ENCODE measurements around the gene SPIRE1.
"Not testable (repeated sequence)": the region's sequence is repeated elsewhere in the genome, so short reads cannot be mapped to it uniquely, and the experiment has no call there.

The SPIRE1 gene

DNA sequence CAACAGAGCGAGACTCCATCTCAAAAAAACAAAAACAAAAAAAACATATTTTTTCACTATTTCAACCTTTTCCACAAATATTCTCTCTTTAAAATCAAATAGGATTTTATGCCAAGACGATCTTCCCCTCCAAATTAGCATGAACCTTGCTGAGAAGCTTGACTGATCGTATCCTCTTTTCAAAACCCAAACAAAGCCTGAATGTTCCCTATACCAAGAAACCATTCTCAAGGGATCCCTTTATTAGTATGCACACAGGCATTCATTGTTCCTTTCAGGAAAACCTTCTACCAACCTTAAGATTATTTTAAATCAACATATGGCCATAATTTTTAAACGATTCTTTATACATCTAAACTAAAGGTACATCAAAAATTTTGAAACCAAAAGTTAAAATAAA lies 6.3 kb downstream of the SPIRE1 start:
- peaks cover 13% of the 10 kb centered on the region for H3K27me3 ChIP-seq (ENCODE audit: control insufficient read depth, insufficient read depth, low read length, poor library complexity, severe bottlenecking)
- no peaks in the 10 kb centered on the region for H3K9me3 ChIP-seq (ENCODE audit: control insufficient read depth, low read length)
- no peaks in the 10 kb centered on the region for H3K4me1 ChIP-seq (ENCODE audit: control insufficient read depth, insufficient read depth, low read length)
- no peak overlapping the region for H3K4me3 ChIP-seq (ENCODE audit: insufficient read depth, low read depth, low read length)
- H3K27ac ChIP-seq (ENCODE audit: insufficient read depth, low read depth, low read length, poor library complexity, severe bottlenecking), result no peak overlapping the region
- whole genome bisulfite sequencing, 2 experiments, result 36 to 49% methylated on average over 3 to 4 of the region's 4 CpGs
- H3K36me3 ChIP-seq (ENCODE audit: control insufficient read depth, insufficient read depth, low read length), result no peaks in the 10 kb centered on the region

DNA sequence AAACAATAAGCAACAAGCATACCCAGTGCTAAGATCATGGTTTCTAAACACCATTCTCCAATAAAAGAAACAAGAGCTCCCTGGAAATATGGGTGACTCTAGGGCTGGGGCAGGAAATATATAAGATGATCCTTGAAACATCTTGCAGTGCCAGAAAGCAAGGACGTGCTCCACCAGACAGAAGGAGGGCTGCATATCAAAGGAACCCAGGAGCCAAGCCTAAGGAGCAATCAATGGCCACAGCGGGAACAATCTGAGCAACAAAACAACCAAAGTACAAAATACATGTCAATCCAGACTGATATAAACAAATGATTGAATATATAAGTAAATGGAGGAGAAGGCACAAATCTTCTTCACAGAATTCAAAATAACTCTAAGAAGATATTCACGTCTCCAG lies 10.1 kb downstream of the SPIRE1 start:
- Histone ChIP-seq H3K4me3 (ENCODE audit: insufficient read depth, low read depth, low read length) (no peak overlapping the region), H3K4me1 (ENCODE audit: control insufficient read depth, insufficient read depth, low read length) (no peaks in the 10 kb centered on the region), H3K36me3 (ENCODE audit: control insufficient read depth, insufficient read depth, low read length) (no peaks in the 10 kb centered on the region), H3K27ac (ENCODE audit: insufficient read depth, low read depth, low read length, poor library complexity, severe bottlenecking) (no peak overlapping the region), H3K27me3 (ENCODE audit: control insufficient read depth, insufficient read depth, low read length, poor library complexity, severe bottlenecking) (no peaks in the 10 kb centered on the region), H3K9me3 (ENCODE audit: control insufficient read depth, low read length) (no peaks in the 10 kb centered on the region)
- WGBS, 2 experiments, result 41 to 56% methylated on average over 2 to 3 of the region's 3 CpGs

DNA sequence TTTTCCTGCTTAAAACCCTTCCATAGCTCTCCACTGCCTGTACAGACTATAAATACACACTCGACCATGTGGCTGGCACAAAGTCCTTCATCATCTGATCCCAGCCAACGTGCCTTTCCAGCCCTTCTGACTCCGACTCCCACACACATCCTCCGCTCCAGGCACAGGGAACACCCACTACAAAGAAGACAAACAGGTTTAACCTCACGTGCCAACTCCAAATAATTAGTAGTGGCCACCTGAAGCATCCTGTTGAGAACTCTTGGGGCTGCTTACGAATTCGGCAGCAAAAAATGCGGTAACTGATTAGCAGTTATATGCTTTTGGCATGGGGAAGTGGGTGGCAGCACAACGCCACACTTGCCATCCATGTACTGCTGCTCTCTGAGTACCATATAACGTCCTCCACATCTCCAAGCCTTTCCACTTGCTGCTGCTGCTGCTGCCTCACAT lies 12.1 kb downstream of the SPIRE1 start:
- Histone ChIP-seq H3K27me3 (ENCODE audit: control insufficient read depth, insufficient read depth, low read length, poor library complexity, severe bottlenecking) (no peaks in the 10 kb centered on the region), H3K9me3 (ENCODE audit: control insufficient read depth, low read length) (no peaks in the 10 kb centered on the region), H3K27ac (ENCODE audit: insufficient read depth, low read depth, low read length, poor library complexity, severe bottlenecking) (no peak overlapping the region), H3K4me1 (ENCODE audit: control insufficient read depth, insufficient read depth, low read length) (no peaks in the 10 kb centered on the region), H3K4me3 (ENCODE audit: insufficient read depth, low read depth, low read length) (no peak overlapping the region), H3K36me3 (ENCODE audit: control insufficient read depth, insufficient read depth, low read length) (no peaks in the 10 kb centered on the region)
- 87 to 88% methylated on average over 10 of the region's 10 CpGs for WGBS, 2 experiments

DNA sequence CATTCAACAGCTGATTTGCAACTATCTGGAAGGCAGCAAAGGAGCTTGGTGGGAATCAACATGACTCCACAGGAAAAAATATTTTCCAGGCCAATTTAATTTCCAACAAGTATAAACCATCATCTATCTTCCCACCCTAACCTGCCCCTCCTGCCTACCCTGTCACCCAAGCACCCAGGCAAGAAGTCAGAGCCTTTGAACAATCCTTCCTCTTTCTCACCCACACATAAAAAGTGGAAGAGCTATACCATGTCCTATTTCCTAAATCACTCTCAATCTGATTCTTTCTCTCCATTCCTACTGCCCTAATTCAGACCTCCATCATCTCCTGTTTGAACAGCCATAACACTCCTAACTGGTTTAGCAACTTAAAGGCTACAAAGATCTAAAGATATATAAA lies 12.7 kb downstream of the SPIRE1 start:
- no peak overlapping the region for H3K27ac ChIP-seq (ENCODE audit: insufficient read depth, low read depth, low read length, poor library complexity, severe bottlenecking)
- no peak overlapping the region for H3K4me3 ChIP-seq (ENCODE audit: insufficient read depth, low read depth, low read length)
- no peaks in the 10 kb centered on the region for H3K27me3 ChIP-seq (ENCODE audit: control insufficient read depth, insufficient read depth, low read length, poor library complexity, severe bottlenecking)
- H3K9me3 ChIP-seq (ENCODE audit: control insufficient read depth, low read length), result no peaks in the 10 kb centered on the region
- no peaks in the 10 kb centered on the region for H3K4me1 ChIP-seq (ENCODE audit: control insufficient read depth, insufficient read depth, low read length)
- H3K36me3 ChIP-seq (ENCODE audit: control insufficient read depth, insufficient read depth, low read length), result no peaks in the 10 kb centered on the region

DNA sequence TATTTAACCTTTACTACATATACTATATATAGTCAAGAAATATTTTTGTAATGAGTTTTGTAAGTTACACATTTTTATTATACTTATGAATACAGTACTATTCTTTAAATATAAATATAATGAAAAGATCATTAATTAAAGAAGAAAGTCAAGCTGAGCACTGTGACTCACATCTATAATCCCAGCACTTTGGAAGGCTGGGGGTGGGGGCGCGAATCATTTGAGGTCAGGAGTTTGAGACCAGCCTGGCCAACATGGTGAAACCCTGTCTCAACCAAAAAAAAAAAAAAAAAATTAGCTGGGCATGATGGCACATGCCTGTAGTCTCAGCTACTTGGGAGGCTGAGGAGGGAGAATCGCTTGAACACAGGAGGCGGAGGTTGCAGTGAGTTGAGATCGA lies 14.2 kb downstream of the SPIRE1 start:
- H3K9me3 ChIP-seq (ENCODE audit: control insufficient read depth, low read length); H3K4me3 ChIP-seq (ENCODE audit: insufficient read depth, low read depth, low read length); H3K27ac ChIP-seq (ENCODE audit: insufficient read depth, low read depth, low read length, poor library complexity, severe bottlenecking); H3K27me3 ChIP-seq (ENCODE audit: control insufficient read depth, insufficient read depth, low read length, poor library complexity, severe bottlenecking); H3K4me1 ChIP-seq (ENCODE audit: control insufficient read depth, insufficient read depth, low read length); H3K36me3 ChIP-seq (ENCODE audit: control insufficient read depth, insufficient read depth, low read length): not testable (repeated sequence)
- 85 to 89% methylated on average over 5 of the region's 5 CpGs for WGBS, 2 experiments

DNA sequence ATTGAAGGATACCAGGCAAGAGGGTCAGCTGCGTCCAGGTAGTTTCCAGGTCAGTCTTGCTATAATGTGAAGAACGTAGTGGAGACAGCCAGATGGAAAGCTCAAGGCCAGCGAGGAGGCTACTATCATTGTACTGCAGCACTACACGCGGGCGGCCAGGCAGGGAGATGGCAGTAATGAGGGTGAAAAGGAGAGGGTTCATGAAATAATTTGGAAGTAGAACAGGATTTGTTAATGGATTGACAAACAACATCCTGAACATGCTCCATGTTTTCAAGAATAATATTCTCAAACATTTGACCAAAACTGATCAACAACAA lies 17.1 kb downstream of the SPIRE1 start:
- H3K27ac ChIP-seq (ENCODE audit: insufficient read depth, low read depth, low read length, poor library complexity, severe bottlenecking), result no peak overlapping the region

DNA sequence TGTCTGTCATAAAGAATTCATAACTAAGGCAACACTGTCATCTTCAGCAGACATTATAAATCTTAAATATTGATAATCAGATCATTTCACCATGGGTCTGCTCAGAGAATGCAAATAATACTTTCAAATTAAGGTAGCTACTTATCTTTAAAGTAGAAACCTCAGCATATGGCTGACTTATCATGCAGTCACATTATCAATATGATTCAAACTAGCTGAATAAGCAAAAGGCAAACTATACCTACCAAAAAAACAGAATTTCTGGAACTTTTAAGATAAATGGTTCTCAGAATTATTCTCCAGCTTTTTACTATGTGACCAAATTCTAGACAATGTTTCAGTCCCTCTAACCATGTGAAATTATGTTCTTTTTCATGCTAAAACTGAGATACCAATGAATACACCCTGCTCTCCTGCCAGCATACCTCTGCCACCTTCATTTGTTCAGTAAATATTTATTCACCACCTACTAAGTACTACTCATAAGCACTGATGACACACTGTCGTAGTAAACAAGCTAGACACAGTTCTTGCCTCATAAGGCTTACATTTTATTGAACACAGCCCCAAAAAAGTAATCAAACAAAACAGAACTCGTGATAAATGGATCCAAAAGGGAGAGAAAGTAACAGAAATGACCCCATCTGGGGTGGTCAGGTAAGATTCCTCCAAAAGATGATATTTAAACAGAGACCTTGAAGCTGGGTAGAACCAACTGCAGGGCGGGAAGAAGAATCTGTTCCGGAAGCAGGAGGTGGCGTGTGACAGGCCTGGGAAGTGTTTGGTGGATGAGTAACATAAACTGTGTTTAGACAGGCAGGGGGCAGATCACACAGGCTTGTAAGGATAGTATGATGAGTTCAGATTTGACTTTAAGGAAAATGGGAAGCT lies 17.7 kb downstream of the SPIRE1 start:
- Histone ChIP-seq H3K4me1 (ENCODE audit: control insufficient read depth, insufficient read depth, low read length) (no peaks in the 10 kb centered on the region), H3K27ac (ENCODE audit: insufficient read depth, low read depth, low read length, poor library complexity, severe bottlenecking) (no peak overlapping the region), H3K9me3 (ENCODE audit: control insufficient read depth, low read length) (no peaks in the 10 kb centered on the region), H3K27me3 (ENCODE audit: control insufficient read depth, insufficient read depth, low read length, poor library complexity, severe bottlenecking) (no peaks in the 10 kb centered on the region), H3K4me3 (ENCODE audit: insufficient read depth, low read depth, low read length) (no peak overlapping the region), H3K36me3 (ENCODE audit: control insufficient read depth, insufficient read depth, low read length) (no peaks in the 10 kb centered on the region)
- 73% methylated on average over 5 of the region's 5 CpGs for WGBS, 2 experiments

More for the DNA sequence above, 17.1 kb downstream of the SPIRE1 start:
- Histone ChIP-seq H3K4me3 (ENCODE audit: insufficient read depth, low read depth, low read length) (no peak overlapping the region), H3K9me3 (ENCODE audit: control insufficient read depth, low read length) (no peaks in the 10 kb centered on the region), H3K4me1 (ENCODE audit: control insufficient read depth, insufficient read depth, low read length) (no peaks in the 10 kb centered on the region), H3K36me3 (ENCODE audit: control insufficient read depth, insufficient read depth, low read length) (no peaks in the 10 kb centered on the region), H3K27me3 (ENCODE audit: control insufficient read depth, insufficient read depth, low read length, poor library complexity, severe bottlenecking) (no peaks in the 10 kb centered on the region)
- 87 to 89% methylated on average over 6 of the region's 6 CpGs for WGBS, 2 experiments

DNA sequence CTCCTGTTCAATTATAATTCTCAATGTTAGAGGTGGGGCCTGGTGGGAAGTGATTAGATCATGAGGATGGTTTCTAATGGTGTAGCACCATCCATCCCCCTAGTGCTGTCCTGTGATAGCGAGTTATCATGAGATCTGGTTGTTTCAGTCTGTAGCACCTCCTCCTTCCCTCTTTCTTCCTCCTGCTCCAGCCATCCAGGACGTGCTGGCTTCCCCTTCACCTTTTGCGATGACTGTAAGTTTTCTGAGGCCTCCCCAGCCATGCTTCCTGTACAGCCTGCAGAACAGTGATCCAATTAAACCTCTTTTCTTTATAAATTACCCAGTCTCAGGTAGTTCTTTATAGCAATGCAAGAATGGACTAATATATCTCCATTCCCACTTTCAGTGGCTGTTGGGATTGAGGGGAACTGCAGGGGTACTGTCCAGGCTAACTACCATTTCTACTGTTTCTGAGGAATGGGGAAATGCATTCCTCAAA lies 19.2 kb downstream of the SPIRE1 start:
- Histone ChIP-seq H3K27ac (ENCODE audit: insufficient read depth, low read depth, low read length, poor library complexity, severe bottlenecking) (no peak overlapping the region), H3K36me3 (ENCODE audit: control insufficient read depth, insufficient read depth, low read length) (no peaks in the 10 kb centered on the region), H3K4me3 (ENCODE audit: insufficient read depth, low read depth, low read length) (no peak overlapping the region), H3K9me3 (ENCODE audit: control insufficient read depth, low read length) (no peaks in the 10 kb centered on the region), H3K4me1 (ENCODE audit: control insufficient read depth, insufficient read depth, low read length) (no peaks in the 10 kb centered on the region), H3K27me3 (ENCODE audit: control insufficient read depth, insufficient read depth, low read length, poor library complexity, severe bottlenecking) (no peaks in the 10 kb centered on the region)
- 63 to 64% methylated on average over 3 of the region's 3 CpGs for WGBS, 2 experiments

DNA sequence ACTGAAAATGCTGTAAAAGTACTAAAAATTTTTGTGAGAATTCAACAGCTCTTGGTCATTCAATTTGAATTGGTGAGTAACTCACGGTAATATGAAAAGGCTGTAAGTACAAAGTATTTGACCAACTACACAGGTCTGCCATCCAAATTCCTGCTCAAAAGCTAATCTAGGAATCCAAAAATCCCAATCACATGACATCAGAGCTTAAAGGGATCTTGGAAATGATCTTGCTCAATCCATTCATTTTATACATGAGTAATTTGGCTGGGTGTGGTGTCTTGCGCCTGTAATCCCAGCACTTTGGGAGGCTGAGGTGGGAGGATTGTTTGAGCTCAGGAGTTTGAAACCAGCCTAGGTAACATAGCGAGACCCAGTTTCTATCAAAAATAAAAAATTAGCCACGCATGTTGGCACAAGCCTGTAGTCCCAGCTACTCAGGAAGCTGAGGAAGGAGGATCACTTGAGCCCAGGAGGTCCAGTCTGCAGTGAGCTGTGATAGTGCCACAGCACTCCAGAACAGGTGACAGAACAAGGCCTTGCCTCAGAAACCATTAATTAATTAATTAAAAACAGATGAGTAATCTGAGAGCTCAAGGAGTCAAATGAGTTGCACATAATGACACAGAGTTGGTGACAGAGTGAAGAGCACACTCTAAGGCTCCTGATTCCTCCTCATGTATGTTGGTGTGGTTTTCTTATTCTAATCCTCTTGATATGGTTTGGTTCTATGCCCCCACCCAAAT lies 19.8 kb downstream of the SPIRE1 start:
- WGBS, 2 experiments, result 90 to 93% methylated on average over 4 of the region's 4 CpGs
- Histone ChIP-seq H3K36me3 (ENCODE audit: control insufficient read depth, insufficient read depth, low read length) (no peaks in the 10 kb centered on the region), H3K27me3 (ENCODE audit: control insufficient read depth, insufficient read depth, low read length, poor library complexity, severe bottlenecking) (no peaks in the 10 kb centered on the region), H3K4me3 (ENCODE audit: insufficient read depth, low read depth, low read length) (no peak overlapping the region), H3K27ac (ENCODE audit: insufficient read depth, low read depth, low read length, poor library complexity, severe bottlenecking) (no peak overlapping the region), H3K4me1 (ENCODE audit: control insufficient read depth, insufficient read depth, low read length) (no peaks in the 10 kb centered on the region), H3K9me3 (ENCODE audit: control insufficient read depth, low read length) (no peaks in the 10 kb centered on the region)

DNA sequence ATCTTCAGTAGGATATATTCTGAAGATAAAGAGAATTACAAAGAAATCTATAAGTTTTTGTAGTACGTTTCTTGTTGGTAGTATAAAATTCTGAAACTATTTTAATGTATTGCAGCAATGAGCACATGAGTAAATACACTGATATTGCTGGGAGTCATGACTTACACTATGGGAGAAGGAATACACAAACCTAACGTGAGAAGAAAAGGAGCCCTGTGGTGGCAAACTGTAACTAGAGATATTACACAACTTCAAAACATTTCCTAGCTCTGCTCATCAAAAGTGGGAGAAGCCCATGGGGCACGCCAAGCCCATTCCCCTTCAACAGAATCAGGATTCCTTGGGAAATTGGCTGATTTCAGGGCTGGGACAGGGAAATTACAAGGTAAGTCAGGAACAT lies 20.5 kb downstream of the SPIRE1 start:
- Histone ChIP-seq H3K9me3 (ENCODE audit: control insufficient read depth, low read length) (no peaks in the 10 kb centered on the region), H3K27me3 (ENCODE audit: control insufficient read depth, insufficient read depth, low read length, poor library complexity, severe bottlenecking) (no peaks in the 10 kb centered on the region), H3K27ac (ENCODE audit: insufficient read depth, low read depth, low read length, poor library complexity, severe bottlenecking) (no peak overlapping the region), H3K4me1 (ENCODE audit: control insufficient read depth, insufficient read depth, low read length) (no peaks in the 10 kb centered on the region), H3K36me3 (ENCODE audit: control insufficient read depth, insufficient read depth, low read length) (no peaks in the 10 kb centered on the region), H3K4me3 (ENCODE audit: insufficient read depth, low read depth, low read length) (no peak overlapping the region)
- WGBS, 2 experiments, result 76 to 90% methylated on average over 2 to 3 of the region's 3 CpGs

All from ectodermal cell (in vitro differentiated cells).